GM21717 (cell line): ENCODE results near the gene KATNA1.
A peak's percentile ranks its signal among the peaks of the same experiment; 100 is the strongest.

Experiments used
- ATAC-seq: cut with Tn5 transposase; IDR thresholded peaks from one replicate; pipeline ENCODE4 v1.9.1; 2021; ENCODE audit warnings: mild to moderate bottlenecking, moderate library complexity; ENCODE audit not compliant: unreplicated experiment

The KATNA1 gene

DNA sequence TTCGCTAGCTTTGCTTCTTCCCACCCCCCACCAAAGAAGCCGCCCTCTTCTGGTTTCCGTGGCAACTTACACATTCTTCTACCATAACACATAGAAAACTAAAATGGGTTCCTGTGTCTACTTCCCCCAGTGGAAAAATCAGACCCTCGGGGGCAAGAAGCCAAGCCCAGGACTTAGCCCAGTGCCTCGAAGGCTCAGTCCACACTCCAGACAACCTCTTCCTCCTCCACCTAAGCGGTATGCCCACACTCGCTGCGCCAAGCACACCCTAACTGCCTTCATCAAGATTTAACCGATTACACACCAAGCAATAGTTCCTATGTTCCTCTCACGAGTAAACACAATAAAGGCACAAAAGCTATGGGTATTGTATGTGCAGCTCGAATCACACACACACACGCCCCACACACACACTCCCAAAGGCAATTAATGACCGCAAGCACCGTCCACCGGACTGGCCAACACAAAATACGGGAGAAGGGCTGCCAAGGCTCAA lies 103.2 kb downstream of the KATNA1 start:
- ATAC-seq: peak; percentile 20
